H1 (cell line): ENCODE data around the gene UNC93A. TPM values are rescaled to one million over a fixed set of nuclear protein-coding genes. Genes with fewer than 3 reads are reported as not detected.

Experiments used
- CTCF ChIA-PET: fragments of 300-600 bp; sonication (Branson Sonifier 250); formaldehyde crosslinking; loops from one replicate; lab custom pipeline; 2021; ENCODE audit not compliant: partially characterized antibody; lab: Charles Lee
- POLR2A ChIA-PET: fragments of 300-600 bp; sonication (Branson Sonifier 250); formaldehyde crosslinking; loops from one replicate; lab custom pipeline; 2021; ENCODE audit warnings: inconsistent platforms; ENCODE audit not compliant: partially characterized antibody; lab: Charles Lee
- DNase-seq, 2 experiments: peaks; one replicate each; pipeline versions ENCODE4 v3.0.0 to v3.0.0-alpha.2; 2010 to 2022; ENCODE audit warnings: low spot score in 2 of 2, low read depth in 1 of 2, mixed read lengths in 1 of 2
- FAIRE-seq: peaks from 2 replicates; lab custom pipeline; 2011; peaks lifted over from hg19 to GRCh38; lab: Jason Lieb, UNC
- H2AFZ ChIP-seq: 2 replicates; pipeline ENCODE4 v1.8.1; 2012; ENCODE audit warnings: low read length, inconsistent platforms
- H2AK5ac ChIP-seq: 2 replicates; pipeline ENCODE4 v1.6.1; 2013; ENCODE audit warnings: low read depth, low read length
- H2BK120ac ChIP-seq: replicated peaks from 2 replicates; pipeline ENCODE3; 2013; ENCODE audit warnings: low read depth, low read length, inconsistent platforms
- H2BK12ac ChIP-seq: 2 replicates; pipeline ENCODE4 v1.6.1; 2013; ENCODE audit warnings: low read depth, low read length
- H2BK15ac ChIP-seq: 2 replicates; pipeline ENCODE4 v1.6.1; 2013; ENCODE audit warnings: low read length
- H2BK20ac ChIP-seq: 2 replicates; pipeline ENCODE4 v1.6.1; 2013; ENCODE audit warnings: low read length
- H2BK5ac ChIP-seq: 2 replicates; pipeline ENCODE4 v1.6.1; 2013; ENCODE audit warnings: low read depth, low read length
- H3K14ac ChIP-seq: 2 replicates; pipeline ENCODE4 v1.6.1; 2013; ENCODE audit warnings: inconsistent platforms; ENCODE audit not compliant: insufficient read length
- H3K18ac ChIP-seq: 2 replicates; pipeline ENCODE4 v1.6.1; 2013; ENCODE audit warnings: low read length; ENCODE audit errors: extremely low read depth
- H3K23ac ChIP-seq: 2 replicates; pipeline ENCODE4 v1.6.1; 2013; ENCODE audit warnings: inconsistent platforms; ENCODE audit not compliant: insufficient read length
- H3K23me2 ChIP-seq: 2 replicates; pipeline ENCODE4 v1.6.1; 2013; ENCODE audit warnings: low read depth, low read length
- H3K27ac ChIP-seq: 2 replicates; pipeline ENCODE4 v1.6.1; 2011; ENCODE audit warnings: low read depth, low read length, inconsistent platforms
- H3K27me3 ChIP-seq, 4 experiments: replicated peaks in 1 of 4; 1 replicate in 1 of 4; 2 replicates in 3 of 4; pipeline versions ENCODE4 v1.6.1 to v1.8.1; 2011 to 2013; ENCODE audit warnings: low read length in 3 of 4, mild to moderate bottlenecking in 3 of 4, inconsistent platforms in 2 of 4, mixed read lengths in 2 of 4, moderate library complexity in 1 of 4; ENCODE audit not compliant: control insufficient read depth in 3 of 4, insufficient read depth in 3 of 4; ENCODE audit errors: extremely low read depth in 1 of 4
- H3K36me3 ChIP-seq, 4 experiments: 2 replicates each; pipeline versions ENCODE4 v1.6.1 to v1.8.1; 2011 to 2013; ENCODE audit warnings: mild to moderate bottlenecking in 4 of 4, low read length in 3 of 4, moderate library complexity in 2 of 4, control low read depth in 1 of 4, inconsistent platforms in 1 of 4; ENCODE audit not compliant: insufficient read depth in 4 of 4, control insufficient read depth in 2 of 4
- H3K4ac ChIP-seq: replicated peaks from 2 replicates; pipeline ENCODE3; 2013; ENCODE audit warnings: low read length, low read depth, mixed read lengths, inconsistent platforms; ENCODE audit not compliant: insufficient read length
- H3K4me1 ChIP-seq, 4 experiments: replicated peaks in 1 of 4; 1 replicate in 1 of 4; 2 replicates in 3 of 4; pipeline versions ENCODE4 v1.6.1 to v1.8.1; 2011 to 2013; ENCODE audit warnings: low read length in 3 of 4, inconsistent platforms in 2 of 4, mixed read lengths in 1 of 4; ENCODE audit not compliant: insufficient read depth in 4 of 4, control insufficient read depth in 3 of 4
- H3K4me2 ChIP-seq, 2 experiments: 2 replicates each; pipeline versions ENCODE4 v1.6.1 to v1.8.1; 2011 to 2013; ENCODE audit warnings: low read depth in 2 of 2, low read length in 2 of 2, control low read depth in 1 of 2, inconsistent platforms in 1 of 2, mild to moderate bottlenecking in 1 of 2; ENCODE audit not compliant: insufficient read depth in 1 of 2
- H3K4me3 ChIP-seq, 4 experiments: fragments of 200-600, 300-600 bp in 1 of 4; sonication (generic), shearing (Covaris generic), sonication (Bioruptor Twin) in 1 of 4; 2 replicates each; pipeline versions ENCODE4 v1.5.1 to v1.8.1; 2011 to 2016; ENCODE audit warnings: low read length in 4 of 4, low read depth in 3 of 4, control low read depth in 2 of 4, inconsistent platforms in 2 of 4, mild to moderate bottlenecking in 2 of 4, mixed read lengths in 1 of 4, moderate library complexity in 1 of 4; ENCODE audit not compliant: insufficient read depth in 2 of 4; ENCODE audit errors: extremely low read depth in 1 of 4
- H3K56ac ChIP-seq: replicated peaks from 2 replicates; pipeline ENCODE3; 2013; ENCODE audit warnings: low read depth, mild to moderate bottlenecking, mixed read lengths, low read length, inconsistent platforms; ENCODE audit not compliant: insufficient read length
- H3K79me1 ChIP-seq: 2 replicates; pipeline ENCODE4 v1.6.1; 2013; ENCODE audit warnings: low read depth, low read length, control low read depth
- H3K79me2 ChIP-seq, 2 experiments: 2 replicates each; pipeline versions ENCODE4 v1.6.1 to v1.8.1; 2012 to 2013; ENCODE audit warnings: low read length in 2 of 2, mild to moderate bottlenecking in 2 of 2, inconsistent platforms in 1 of 2; ENCODE audit not compliant: insufficient read depth in 2 of 2, control insufficient read depth in 1 of 2
- H3K9ac ChIP-seq, 4 experiments: replicated peaks in 1 of 4; 1 replicate in 1 of 4; 2 replicates in 3 of 4; pipeline versions ENCODE4 v1.6.1 to v1.8.1; 2011 to 2013; ENCODE audit warnings: low read depth in 3 of 4, low read length in 3 of 4, control low read depth in 2 of 4, mild to moderate bottlenecking in 2 of 4, moderate library complexity in 2 of 4, inconsistent platforms in 1 of 4; ENCODE audit errors: extremely low read depth in 1 of 4
- H3K9me3 ChIP-seq, 2 experiments: 2 replicates each; pipeline versions ENCODE4 v1.6.1 to v1.8.1; 2012 to 2013; ENCODE audit warnings: mild to moderate bottlenecking in 2 of 2, moderate library complexity in 2 of 2, control low read depth in 1 of 2, inconsistent platforms in 1 of 2, low read depth in 1 of 2, low read length in 1 of 2, mixed read lengths in 1 of 2; ENCODE audit not compliant: insufficient read depth in 2 of 2
- H4K20me1 ChIP-seq, 2 experiments: replicated peaks in 1 of 2; 2 replicates each; pipeline versions ENCODE3 to v1.8.1; 2011 to 2013; ENCODE audit warnings: inconsistent platforms in 2 of 2, low read length in 2 of 2, mild to moderate bottlenecking in 1 of 2; ENCODE audit not compliant: insufficient read depth in 2 of 2, control insufficient read depth in 1 of 2
- H4K5ac ChIP-seq: 2 replicates; pipeline ENCODE4 v1.6.1; 2013; ENCODE audit warnings: low read length, low read depth, mixed read lengths, inconsistent platforms; ENCODE audit not compliant: insufficient read length
- H4K8ac ChIP-seq: 2 replicates; pipeline ENCODE4 v1.8.0; 2013; ENCODE audit warnings: mild to moderate bottlenecking, moderate library complexity, low read length, inconsistent platforms; ENCODE audit not compliant: insufficient read depth; ENCODE audit errors: extremely low read depth
- H4K91ac ChIP-seq: replicated peaks from 2 replicates; pipeline ENCODE3; 2013; ENCODE audit warnings: low read length, mixed read lengths, inconsistent platforms; ENCODE audit not compliant: insufficient read length
- WGBS, 2 experiments: shearing (Covaris generic) in 1 of 2; methylation state at CpG; one replicate each; pipeline versions ENCODE4 v1.1.6 to v1.1.7; 2013 to 2015; ENCODE audit warnings: low lambda C conversion rate in 2 of 2, mixed read lengths in 2 of 2, inconsistent platforms in 1 of 2, low coverage in 1 of 2, missing lambda C conversion rate in 1 of 2; ENCODE audit not compliant: insufficient replicate concordance in 2 of 2, insufficient coverage in 1 of 2, insufficient read length in 1 of 2; ENCODE audit errors: extremely low coverage in 1 of 2, missing lambda C conversion rate in 1 of 2; 5-methylcytosine and 5-hydroxymethylcytosine counted together
- polyA plus RNA-seq, 7 experiments: library from polyadenylated mRNA; depleted of rRNA in 3 of 7; stranded (reverse) in 5 of 7; unstranded in 2 of 7; fragments of >200 nt in 5 of 7; fragments of 200-250 nt in 2 of 7; gene quantifications; 1 replicate in 5 of 7; 2 replicates in 1 of 7; 4 replicates in 1 of 7; pipeline versions ENCODE4 v1.2.1 to v1.2.3, GENCODE V29; 2011 to 2013; ENCODE audit warnings: missing spikeins in 2 of 7, mixed read lengths in 2 of 7
- total RNA-seq: library from RNA; stranded (reverse); fragmentation: NEBNext Ultra II Directional; extraction: Animal tissue kit (Norgen Biotek cat#: 25700); gene quantifications from 2 replicates; pipeline ENCODE4 v1.2.1, GENCODE V29; 2021

UNC93A gene
- total and polyA plus RNA-seq, 2 of the 8 experiments (the other 6 are each of a cell fraction or from before 2014, with no cell fraction given): 0.39 TPM; not detected in 1

DNA sequence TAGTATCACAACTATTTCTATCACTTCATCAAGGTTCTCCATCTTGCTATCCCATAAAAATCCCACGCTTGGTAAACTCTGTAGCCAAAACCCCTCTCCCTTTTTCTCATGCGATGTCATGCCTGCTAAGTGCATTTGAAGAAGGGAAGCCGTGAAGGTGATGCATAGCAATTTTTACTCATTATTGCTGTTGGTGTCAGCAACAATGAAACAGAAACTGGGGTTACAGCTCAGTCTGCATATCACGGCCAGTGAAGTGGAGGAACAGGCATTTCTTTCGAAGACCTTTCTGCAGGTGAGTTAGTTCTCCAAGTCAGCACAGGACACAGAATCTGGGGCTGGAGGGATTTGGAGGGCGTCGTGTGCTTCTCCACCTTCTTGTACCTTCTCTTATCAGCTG is 5.8 kb downstream of the UNC93A start:
- Histone ChIP-seq H3K14ac (no peak overlapping the region), H2BK120ac (no peak overlapping the region), H2BK5ac (no peak overlapping the region), H4K8ac (no peak overlapping the region), H3K4me3 (no peak overlapping the region), H3K79me2 (no peaks in the 10 kb centered on the region), H3K4me2 (no peak overlapping the region), H2BK20ac (0 out of 2 replicates have a peak overlapping the region, but pooled peaks have one; percentile 21), H4K91ac (no peak overlapping the region), H3K79me1 (no peaks in the 10 kb centered on the region), H3K9me3 (no peaks in the 10 kb centered on the region), H3K27me3 (no peaks in the 10 kb centered on the region), H3K36me3 (no peaks in the 10 kb centered on the region), H4K5ac (no peak overlapping the region), H4K20me1 (no peaks in the 10 kb centered on the region), H3K27ac (no peak overlapping the region), H3K4me1 (peaks cover 1 to 10% (median 9%) of the 10 kb centered on the region in 4 experiments; a peak in 4 of 7 replicates), H3K23ac (no peak overlapping the region), H3K56ac (no peak overlapping the region), H3K23me2 (no peaks in the 10 kb centered on the region; the same call in 1 of the 2 replicates), H2BK15ac (no peak overlapping the region), H3K9ac (no peak overlapping the region), H2AK5ac (no peak overlapping the region), H2AFZ (no peak overlapping the region), H3K18ac (no peak overlapping the region), H3K4ac (no peak overlapping the region), H2BK12ac (no peak overlapping the region)
- WGBS, 2 experiments: 93% methylated on average over 7 of the region's 7 CpGs; no CpG with 5 or more reads in 1 of the 2 experiments
- ChIA-PET CTCF (interaction anchor here (1.0 kb wide), 1 partner anchor 54 kb away, joined by 3 read pairs; no protein-coding TSS in a partner anchor), POLR2A (no interaction called here)
- DNase-seq (no peak), FAIRE-seq (no peak)
